DMS79 (cell line): ENCODE results near the gene COBL.
"Not testable (repeated sequence)": the region's sequence is repeated elsewhere in the genome, so short reads cannot be mapped to it uniquely, and the experiment has no call there.

Experiments
- DNase-seq: peaks from one replicate; lab custom pipeline; 2025; lab: John Stamatoyannopoulos, UW

The COBL gene

DNA sequence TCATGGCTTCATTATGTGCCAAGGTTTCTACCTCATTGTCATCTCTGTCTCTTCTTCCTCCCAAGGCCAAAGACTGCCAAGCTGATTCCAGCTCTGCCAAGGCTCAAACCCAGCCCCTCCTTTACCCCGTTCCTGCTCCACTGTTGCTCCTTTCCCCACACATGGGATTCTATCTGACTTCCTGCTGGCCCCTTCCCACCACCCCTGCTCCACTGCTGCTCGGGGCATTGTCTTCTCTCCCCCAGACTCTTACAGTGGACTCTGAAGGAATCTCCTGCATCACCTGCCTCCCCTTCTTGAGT lies 86.3 kb downstream of the COBL start:
- DNase-seq: no peak

GRCh38 chr7:51229620-51230323 lies 86.8 kb downstream of the COBL start:
- DNase-seq: no peak

GRCh38 chr7:51229106-51229537 lies 87.5 kb downstream of the COBL start:
- peak; percentile 10 for DNase-seq

DNA sequence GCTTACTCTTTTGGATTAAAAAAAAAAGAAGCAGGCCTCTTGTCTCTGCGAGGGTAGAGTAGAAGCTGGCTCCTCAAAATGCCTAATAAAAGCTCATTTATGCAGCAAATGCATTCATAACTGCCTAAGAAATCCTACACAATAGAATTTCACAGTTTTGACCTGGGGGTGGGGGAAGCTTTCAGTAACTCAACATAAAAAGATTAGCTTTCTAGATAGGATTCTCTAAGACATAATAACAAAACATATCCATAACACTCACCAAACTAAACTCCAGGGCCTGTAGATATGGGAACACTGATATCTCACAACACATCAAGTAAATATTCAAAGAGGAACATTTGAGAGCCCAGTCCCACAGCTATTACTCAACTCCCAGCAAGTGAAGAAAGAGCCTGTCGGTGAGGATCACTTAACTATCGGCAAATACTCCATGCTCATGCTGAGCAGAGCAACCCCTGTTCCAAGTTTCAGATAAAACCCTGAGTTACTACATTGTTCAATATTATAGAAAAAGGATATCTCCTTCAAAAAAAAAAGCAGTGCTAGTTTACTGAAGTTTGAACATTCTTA lies 88.1 kb downstream of the COBL start:
- no peak for DNase-seq

DNA sequence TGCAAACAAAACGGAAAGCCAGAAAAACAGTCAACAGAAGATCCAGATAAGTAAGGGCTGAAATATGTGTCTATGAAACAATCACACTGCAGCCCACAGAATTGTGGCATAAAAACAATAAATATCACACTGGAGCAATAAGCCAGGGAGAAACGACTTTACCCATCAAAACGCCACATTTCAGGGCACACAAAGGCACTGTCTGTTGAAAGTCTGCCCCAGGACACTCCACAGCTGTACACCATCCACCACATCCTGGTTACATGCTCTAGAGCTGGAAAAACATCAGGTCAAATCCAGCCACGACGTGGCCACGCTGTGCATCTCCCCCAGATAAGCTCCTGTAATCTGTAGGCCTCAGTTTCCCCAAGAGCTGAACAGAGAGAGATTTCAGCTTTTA lies 88.7 kb downstream of the COBL start:
- no peak for DNase-seq

GRCh38 chr7:51226916-51227535 lies 89.6 kb downstream of the COBL start:
- no peak for DNase-seq

- no peak for DNase-seq
Observed at GRCh38 chr7:51226063-51226755, 90.4 kb downstream of the COBL start.

DNA sequence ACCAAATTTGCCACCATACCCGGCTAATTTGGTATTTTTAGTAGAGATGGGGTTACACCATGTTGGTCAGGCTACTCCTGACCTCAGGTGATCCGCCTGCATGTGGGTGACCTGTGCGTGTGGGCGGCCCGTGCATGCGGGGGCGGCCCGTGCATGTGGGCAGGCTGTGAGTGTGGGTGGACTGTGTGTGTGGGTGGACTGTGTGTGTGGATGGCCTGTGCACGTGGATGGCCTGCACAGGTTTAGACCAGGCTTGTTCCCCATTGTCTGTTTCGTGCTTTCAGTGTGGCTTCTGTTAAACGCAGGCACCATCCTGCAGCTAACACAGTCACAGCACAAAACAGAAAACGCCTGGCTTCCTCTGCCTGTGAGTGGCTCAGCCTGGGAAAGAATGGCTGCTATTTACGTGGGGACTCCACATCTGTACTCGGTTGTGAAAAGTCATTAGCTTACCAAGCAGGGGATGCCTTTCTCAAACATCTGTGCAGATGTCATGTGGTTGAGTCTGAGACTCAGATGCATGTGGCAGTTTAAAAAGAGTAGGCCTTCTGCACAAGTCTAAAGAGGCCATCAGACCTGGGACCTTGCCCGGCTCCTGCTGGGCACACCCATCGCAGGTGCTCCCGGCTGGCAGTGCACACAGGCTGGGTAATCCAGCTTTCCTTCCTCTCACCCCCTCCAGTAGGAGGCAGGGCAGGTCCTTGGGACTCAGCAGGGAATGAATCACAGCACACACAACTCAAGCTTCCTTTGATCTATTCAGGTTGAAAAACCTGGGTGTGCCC lies 91.6 kb downstream of the COBL start:
- peak; percentile 35 for DNase-seq

- no peak for DNase-seq
Observed at GRCh38 chr7:51223505-51223904, 93.1 kb downstream of the COBL start.

- DNase-seq: no peak
Observed at GRCh38 chr7:51222916-51223315, 93.7 kb downstream of the COBL start.

DNA sequence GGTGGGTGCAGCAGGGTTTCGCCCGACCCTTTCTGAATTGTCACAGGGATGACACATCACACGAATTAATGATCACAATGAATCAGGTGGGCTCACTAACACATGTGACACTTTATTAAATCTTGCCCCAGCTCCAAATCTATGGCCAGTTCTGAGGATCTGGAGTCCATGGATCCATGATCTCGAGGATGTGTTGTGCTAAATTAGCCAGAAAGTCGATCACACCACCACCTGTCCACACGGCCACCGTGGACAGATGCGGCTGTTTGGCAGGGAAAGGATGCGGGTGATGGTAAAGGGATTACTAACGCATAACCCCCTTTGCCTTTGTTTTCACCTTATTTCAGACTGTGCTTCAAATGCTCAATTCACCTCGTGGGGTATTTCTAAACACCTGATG lies 96.4 kb downstream of the COBL start:
- DNase-seq: no peak

DNA sequence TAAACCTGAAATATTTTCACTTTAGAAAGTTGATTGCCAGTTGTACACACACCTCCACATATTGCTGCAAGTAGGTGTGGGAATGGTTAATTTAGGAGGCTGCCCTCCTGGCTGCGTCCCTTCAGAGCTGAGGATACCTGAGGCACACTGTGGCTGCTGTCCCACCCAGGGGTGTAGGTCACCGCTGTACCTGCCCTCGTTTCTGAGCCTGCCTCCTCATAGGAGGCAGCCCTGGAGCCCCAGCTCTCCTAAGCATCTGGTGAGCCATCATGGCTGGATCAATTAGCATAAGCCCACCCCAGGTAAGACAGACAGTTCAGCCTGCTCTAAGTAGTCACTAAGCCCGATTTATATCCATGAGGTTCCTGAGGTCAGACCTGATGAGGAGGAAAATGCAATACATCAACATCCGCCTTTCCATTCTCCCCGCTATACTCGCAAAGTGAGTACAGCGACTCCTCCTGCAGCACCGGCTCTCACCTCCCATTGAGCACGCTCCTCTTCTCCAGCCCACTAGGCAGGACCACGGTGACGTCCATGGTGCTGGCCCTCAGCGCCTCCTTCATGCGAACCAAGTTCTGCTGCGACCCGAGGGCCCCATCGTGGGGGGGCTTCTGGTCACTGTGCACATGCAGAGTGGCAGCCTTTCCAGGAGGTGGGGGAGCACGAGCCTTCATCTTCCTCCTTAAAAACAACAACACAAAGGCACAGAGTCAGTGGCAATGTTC lies 97.2 kb downstream of the COBL start:
- DNase-seq: no peak

- DNase-seq: no peak
Observed at GRCh38 chr7:51217804-51218203, 98.8 kb downstream of the COBL start.

- DNase-seq: no peak
Observed at GRCh38 chr7:51214098-51214497, 102.5 kb downstream of the COBL start.

GRCh38 chr7:51213618-51214017 lies 103.0 kb downstream of the COBL start:
- DNase-seq: no peak

- DNase-seq: no peak
Observed at GRCh38 chr7:51210766-51211165, 105.8 kb downstream of the COBL start.

- DNase-seq: no peak
Observed at GRCh38 chr7:51209426-51209825, 107.2 kb downstream of the COBL start.

DNA sequence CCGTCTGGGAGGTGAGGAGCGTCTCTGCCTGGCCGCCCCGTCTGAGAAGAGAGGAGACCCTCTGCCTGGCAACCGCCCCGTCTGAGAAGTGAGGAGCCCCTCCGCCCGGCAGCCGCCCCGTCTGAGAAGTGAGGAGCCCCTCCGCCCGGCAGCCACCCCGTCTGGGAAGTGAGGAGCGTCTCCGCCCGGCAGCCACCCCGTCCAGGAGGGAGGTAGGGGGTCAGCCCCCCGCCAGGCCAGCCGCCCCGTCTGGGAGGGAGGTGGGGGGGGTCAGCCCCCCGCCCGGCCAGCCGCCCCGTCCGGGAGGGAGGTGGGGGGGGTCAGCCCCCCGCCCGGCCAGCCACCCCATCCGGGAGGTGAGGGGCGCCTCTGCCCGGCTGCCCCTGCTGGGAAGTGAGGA lies 108.5 kb downstream of the COBL start:
- not testable (repeated sequence) for DNase-seq

DNA sequence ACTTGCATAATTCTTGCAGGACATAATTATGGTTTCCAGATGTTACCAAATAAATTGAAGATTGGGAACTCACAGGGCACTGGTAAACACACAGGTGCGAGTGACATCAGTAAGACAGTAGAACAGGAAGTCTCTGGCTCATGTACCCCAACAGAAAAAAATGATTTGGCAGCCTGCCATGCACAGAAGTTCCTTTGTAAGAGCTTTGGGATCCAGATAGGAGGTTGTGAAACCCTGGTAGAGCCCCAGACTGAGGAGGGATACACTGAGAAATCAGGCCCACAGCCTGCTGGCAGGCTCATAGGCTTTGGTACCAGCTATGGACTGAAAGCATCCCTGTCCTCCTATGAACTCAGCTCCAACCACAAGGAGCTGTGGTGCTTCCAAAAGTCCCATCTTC lies 118.0 kb downstream of the COBL start:
- DNase-seq: no peak

DNA sequence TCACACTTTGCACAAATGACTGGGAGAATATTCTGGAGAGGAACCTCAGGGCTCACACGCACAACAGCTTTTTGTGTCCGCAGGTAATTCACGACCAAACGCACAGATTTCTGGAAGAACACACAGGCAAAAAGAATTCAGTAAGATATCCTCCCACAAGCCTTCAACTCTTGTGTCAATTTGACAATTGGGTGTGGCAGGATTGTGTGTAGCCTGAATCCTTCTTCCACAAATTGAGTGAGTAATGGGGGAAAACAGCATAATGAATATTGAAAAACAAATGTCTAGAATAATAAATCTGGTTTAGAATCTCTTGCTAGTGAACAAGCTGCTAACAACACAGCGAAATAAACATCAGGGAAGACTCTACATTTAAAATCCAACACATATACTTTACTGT lies 125.6 kb downstream of the COBL start:
- no peak for DNase-seq

DNA sequence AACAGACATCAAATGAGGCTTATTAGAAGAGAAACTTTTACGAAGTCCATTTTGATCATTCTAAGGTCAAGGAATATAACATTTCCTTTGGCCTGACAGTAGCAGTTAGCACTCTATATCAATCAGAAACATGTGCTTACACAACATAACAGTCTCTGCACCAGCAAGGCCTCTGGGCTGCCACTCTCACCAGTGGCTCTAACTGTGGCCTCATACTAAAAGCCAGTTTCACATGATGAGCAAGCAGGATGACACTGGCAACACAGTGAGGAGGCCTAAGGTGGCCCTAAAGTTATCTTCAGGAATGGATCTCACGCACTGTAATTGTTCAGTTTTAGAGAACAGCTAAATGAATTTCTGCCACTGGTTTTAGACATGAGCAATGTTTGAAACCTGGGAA lies 126.8 kb downstream of the COBL start:
- no peak for DNase-seq

- DNase-seq: no peak
Observed at GRCh38 chr7:51188987-51189386, 127.6 kb downstream of the COBL start.
